GM12872 (cell line): ENCODE results near the gene ZNF532.

ENCODE experiments used
- TF ChIP-seq, protein P1 (sequence below): IDR thresholded peaks from 3 replicates; pipeline ENCODE4 v1.5.1; 2011; ENCODE audit warnings: low read depth, mild to moderate bottlenecking, low read length, moderate library complexity; ENCODE audit not compliant: insufficient read depth

The ZNF532 gene

GRCh38 chr18:58909521-58909920, 44.8 kb downstream of the ZNF532 start:
- TF ChIP-seq, protein P1, sequence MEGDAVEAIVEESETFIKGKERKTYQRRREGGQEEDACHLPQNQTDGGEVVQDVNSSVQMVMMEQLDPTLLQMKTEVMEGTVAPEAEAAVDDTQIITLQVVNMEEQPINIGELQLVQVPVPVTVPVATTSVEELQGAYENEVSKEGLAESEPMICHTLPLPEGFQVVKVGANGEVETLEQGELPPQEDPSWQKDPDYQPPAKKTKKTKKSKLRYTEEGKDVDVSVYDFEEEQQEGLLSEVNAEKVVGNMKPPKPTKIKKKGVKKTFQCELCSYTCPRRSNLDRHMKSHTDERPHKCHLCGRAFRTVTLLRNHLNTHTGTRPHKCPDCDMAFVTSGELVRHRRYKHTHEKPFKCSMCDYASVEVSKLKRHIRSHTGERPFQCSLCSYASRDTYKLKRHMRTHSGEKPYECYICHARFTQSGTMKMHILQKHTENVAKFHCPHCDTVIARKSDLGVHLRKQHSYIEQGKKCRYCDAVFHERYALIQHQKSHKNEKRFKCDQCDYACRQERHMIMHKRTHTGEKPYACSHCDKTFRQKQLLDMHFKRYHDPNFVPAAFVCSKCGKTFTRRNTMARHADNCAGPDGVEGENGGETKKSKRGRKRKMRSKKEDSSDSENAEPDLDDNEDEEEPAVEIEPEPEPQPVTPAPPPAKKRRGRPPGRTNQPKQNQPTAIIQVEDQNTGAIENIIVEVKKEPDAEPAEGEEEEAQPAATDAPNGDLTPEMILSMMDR, result no peak

- TF ChIP-seq, protein P1, result no peak
Observed at GRCh38 chr18:58911241-58911640, 46.6 kb downstream of the ZNF532 start.

GRCh38 chr18:58911766-58912165, 47.1 kb downstream of the ZNF532 start:
- TF ChIP-seq, protein P1, result no peak

DNA sequence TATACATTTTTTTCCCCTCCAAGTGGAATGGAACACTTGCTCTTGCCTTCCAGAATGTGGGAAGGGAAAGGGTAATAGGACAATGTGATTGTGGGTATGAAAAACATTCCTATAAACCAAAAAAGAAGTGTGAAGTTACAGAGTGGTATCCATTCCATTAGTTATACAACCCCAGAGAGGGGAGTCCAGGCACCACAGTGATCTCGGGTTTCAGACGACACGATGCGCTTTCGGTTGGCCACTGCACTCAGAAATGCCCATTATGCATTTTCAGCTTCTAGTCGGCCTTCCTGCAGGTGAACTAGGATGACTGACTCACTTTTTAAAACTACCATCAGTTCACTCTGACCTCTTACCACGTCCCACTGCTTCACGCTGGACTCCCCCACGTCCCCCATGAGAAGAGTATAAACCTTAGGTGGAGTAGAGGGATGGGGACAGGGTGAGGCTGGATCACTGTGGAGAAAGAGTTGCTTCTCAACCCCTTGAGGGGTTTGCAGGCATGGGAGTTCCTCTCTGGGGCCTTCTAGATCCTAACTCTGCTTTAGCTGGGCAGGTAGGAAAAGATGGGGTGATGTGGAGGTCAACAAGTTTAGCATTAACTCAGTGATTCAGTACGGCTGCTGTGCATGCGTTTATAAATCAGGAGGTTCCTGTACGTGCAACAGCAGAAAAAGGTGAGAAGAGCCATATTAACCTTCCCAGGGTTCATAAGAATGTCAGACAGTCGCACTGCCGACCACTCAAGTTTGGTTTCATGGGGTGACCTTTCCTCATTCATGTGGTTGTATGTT, 50.5 kb downstream of the ZNF532 start:
- TF ChIP-seq, protein P1, result no peak

- TF ChIP-seq, protein P1, result no peak
Observed at GRCh38 chr18:58915995-58916394, 51.3 kb downstream of the ZNF532 start.

DNA sequence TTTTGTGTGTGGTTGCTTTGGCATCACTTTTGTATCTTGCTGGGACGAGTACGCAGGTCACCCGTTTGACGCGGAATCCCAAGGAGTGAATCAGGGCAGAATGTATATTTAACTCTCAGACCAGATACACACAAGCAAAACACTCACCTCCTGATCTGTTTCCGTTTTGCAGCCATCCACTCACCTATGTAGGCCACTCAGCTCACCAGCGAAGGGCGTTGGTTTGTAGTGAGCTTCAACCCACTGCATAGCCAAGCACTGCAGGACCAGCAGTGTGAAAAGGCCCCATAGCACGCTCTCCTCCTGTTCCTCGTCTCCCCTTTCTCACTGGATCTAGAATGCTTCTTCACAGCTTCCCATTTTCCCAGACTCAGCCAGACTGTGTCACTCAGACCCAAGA, 58.3 kb downstream of the ZNF532 start:
- TF ChIP-seq, protein P1, result no peak

DNA sequence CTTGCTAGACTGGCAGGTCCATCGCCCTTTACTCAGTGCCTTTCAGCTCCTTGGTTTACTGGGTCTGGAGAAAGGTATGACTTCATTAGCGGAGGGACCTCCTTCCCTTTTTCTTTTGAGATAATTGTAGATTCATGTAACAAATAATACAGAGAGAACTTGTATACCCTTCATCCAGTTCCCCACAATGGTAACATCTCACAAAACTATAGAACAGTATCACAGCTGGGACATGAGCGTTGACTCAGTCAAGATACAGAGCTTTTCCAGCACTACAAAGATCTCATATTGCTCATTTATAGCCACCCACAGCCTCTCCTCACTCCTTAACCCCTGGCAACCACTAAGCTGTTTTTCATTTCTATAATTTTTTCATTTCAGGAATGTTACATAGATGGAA, 59.8 kb downstream of the ZNF532 start:
- TF ChIP-seq, protein P1, result no peak

DNA sequence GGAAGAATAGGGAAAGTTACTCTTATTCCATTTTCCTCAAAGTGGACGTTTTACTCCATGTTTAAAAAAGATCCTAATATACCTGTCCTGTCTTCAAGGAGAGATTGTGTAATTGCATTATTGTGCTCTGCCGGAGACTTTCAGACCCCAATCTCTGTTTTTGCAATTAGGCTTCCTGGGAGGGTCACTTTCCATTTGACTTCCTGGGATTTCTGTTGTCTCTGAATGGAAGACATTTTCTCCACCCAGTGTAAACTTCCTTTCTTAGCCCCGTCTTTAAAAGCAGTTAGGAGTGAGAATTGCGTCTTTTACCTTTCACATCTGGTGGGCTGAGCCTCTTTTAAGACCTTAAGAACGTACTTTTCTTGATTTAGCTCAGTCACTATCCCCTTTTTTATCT, 63.0 kb downstream of the ZNF532 start:
- TF ChIP-seq, protein P1, result no peak
